Tibial nerve (tissue), 4 donors: ENCODE data around the gene KHDC1L.

Experiments
- EP300 ChIP-seq, 2 donors: sonication (generic); formaldehyde crosslinking; IDR thresholded peaks; one replicate each; pipeline ENCODE4 v1.6.1; 2017; ENCODE audit warnings: antibody characterized with exemption in 2 of 2, mild to moderate bottlenecking in 1 of 2
- POLR2A ChIP-seq, 2 donors: fragments of 450-650 bp; IDR thresholded peaks; one replicate each; pipeline ENCODE4 v1.6.1; 2017; ENCODE audit warnings: antibody characterized with exemption in 2 of 2, mild to moderate bottlenecking in 2 of 2, moderate library complexity in 2 of 2
- TF ChIP-seq, protein P1 (sequence below), 5 experiments: fragments of 200-600 bp in 3 of 5; fragments of 450-650 bp in 2 of 5; sonication (generic) in 3 of 5; IDR thresholded peaks; one replicate each; pipeline ENCODE4 v1.5.1; 2016 to 2019; ENCODE audit warnings: antibody characterized with exemption in 5 of 5, mild to moderate bottlenecking in 3 of 5, moderate library complexity in 2 of 5

GRCh38 chr6:73264446-73264845 lies 39.1 kb upstream of the KHDC1L start:
- TF ChIP-seq POLR2A (IDR thresholded peaks at IDR 0.05) (no peak), EP300 (IDR thresholded peaks at IDR 0.05) (no peak)
- TF ChIP-seq, protein P1, sequence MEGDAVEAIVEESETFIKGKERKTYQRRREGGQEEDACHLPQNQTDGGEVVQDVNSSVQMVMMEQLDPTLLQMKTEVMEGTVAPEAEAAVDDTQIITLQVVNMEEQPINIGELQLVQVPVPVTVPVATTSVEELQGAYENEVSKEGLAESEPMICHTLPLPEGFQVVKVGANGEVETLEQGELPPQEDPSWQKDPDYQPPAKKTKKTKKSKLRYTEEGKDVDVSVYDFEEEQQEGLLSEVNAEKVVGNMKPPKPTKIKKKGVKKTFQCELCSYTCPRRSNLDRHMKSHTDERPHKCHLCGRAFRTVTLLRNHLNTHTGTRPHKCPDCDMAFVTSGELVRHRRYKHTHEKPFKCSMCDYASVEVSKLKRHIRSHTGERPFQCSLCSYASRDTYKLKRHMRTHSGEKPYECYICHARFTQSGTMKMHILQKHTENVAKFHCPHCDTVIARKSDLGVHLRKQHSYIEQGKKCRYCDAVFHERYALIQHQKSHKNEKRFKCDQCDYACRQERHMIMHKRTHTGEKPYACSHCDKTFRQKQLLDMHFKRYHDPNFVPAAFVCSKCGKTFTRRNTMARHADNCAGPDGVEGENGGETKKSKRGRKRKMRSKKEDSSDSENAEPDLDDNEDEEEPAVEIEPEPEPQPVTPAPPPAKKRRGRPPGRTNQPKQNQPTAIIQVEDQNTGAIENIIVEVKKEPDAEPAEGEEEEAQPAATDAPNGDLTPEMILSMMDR (IDR thresholded peaks at IDR 0.05) = no peak
